Stimulated activated CD4-positive, alpha-beta T cell treated with anti-CD3 and anti-CD28 coated beads, Interleukin-1b, Interleukin-23, amount 100 ng/mL, for 24 hours (primary cell): ENCODE data around the gene APOBEC2.

Experiments
- DNase-seq, 4 experiments: peaks; one replicate each; pipeline ENCODE4 v3.0.0-alpha.2; 2020; ENCODE audit warnings: low read depth in 4 of 4, low spot score in 1 of 4

Gene APOBEC2

GRCh38 chr6:41058783-41059181 is 5.8 kb downstream of the APOBEC2 start:
- DNase-seq, result no peak

- DNase-seq, result no peak
Measured at GRCh38 chr6:41059556-41059955, 6.6 kb downstream of the APOBEC2 start.

GRCh38 chr6:41061196-41061726 is 8.3 kb downstream of the APOBEC2 start:
- no peak for DNase-seq

GRCh38 chr6:41062056-41062455 is 9.1 kb downstream of the APOBEC2 start:
- no peak for DNase-seq

GRCh38 chr6:41063884-41064285 is 10.9 kb downstream of the APOBEC2 start:
- DNase-seq, result no peak

GRCh38 chr6:41064841-41065240 is 11.8 kb downstream of the APOBEC2 start:
- DNase-seq, result no peak

- no peak for DNase-seq
Measured at GRCh38 chr6:41065550-41066026, 12.6 kb downstream of the APOBEC2 start.

GRCh38 chr6:41066867-41067304 is 13.9 kb downstream of the APOBEC2 start:
- peak; percentile 43 to 45 (median 44) for DNase-seq

GRCh38 chr6:41071501-41071922 is 18.5 kb downstream of the APOBEC2 start:
- DNase-seq, result peak in 1 of 4 experiments; percentile 63

GRCh38 chr6:41071923-41072835 is 19.2 kb downstream of the APOBEC2 start, which contains the start of gene OARD1:
TSS of gene OARD1 (minus strand) at chr6:41072356. CDS start at chr6:41071634, 722 bp downstream.
- peak; percentile 99 to 100 (median 99) for DNase-seq

- DNase-seq, result peak in 3 of 4 experiments; percentile 99 to 100 (median 99)
Measured at GRCh38 chr6:41072836-41073202, 19.8 kb downstream of the APOBEC2 start, which contains the start of gene NFYA. TSS of gene NFYA (plus strand) at chr6:41072974. CDS start at chr6:41079090, 6,116 bp downstream.

- peak; percentile 47 to 76 (median 60) for DNase-seq
Measured at GRCh38 chr6:41073203-41073967, 20.4 kb downstream of the APOBEC2 start.

- no peak for DNase-seq
Measured at GRCh38 chr6:41073968-41074691, 21.1 kb downstream of the APOBEC2 start.

- DNase-seq, result no peak
Measured at GRCh38 chr6:41074692-41075436, 21.9 kb downstream of the APOBEC2 start.

GRCh38 chr6:41075651-41076626 is 22.9 kb downstream of the APOBEC2 start:
- DNase-seq, result no peak

- no peak for DNase-seq
Measured at GRCh38 chr6:41077536-41077935, 24.5 kb downstream of the APOBEC2 start.

- DNase-seq, result no peak
Measured at GRCh38 chr6:41078101-41078500, 25.1 kb downstream of the APOBEC2 start.

GRCh38 chr6:41079080-41079479 is 26.1 kb downstream of the APOBEC2 start:
- DNase-seq, result no peak

- DNase-seq, result no peak
Measured at GRCh38 chr6:41080621-41081020, 27.6 kb downstream of the APOBEC2 start.
